MV-4-11 (cell line): ENCODE results near the gene WNT3A.
"Not testable (repeated sequence)": the region's sequence is repeated elsewhere in the genome, so short reads cannot be mapped to it uniquely, and the experiment has no call there.

Source experiments
- DNase-seq: peaks from one replicate; lab custom pipeline; 2025; lab: John Stamatoyannopoulos, UW

WNT3A gene

GRCh38 chr1:228011721-228012311 lies 5.0 kb downstream of the WNT3A start:
- no peak for DNase-seq

GRCh38 chr1:228012555-228012954 lies 5.8 kb downstream of the WNT3A start:
- DNase-seq: no peak

GRCh38 chr1:228013131-228013934 lies 6.5 kb downstream of the WNT3A start:
- no peak for DNase-seq

GRCh38 chr1:228013935-228014930 lies 7.4 kb downstream of the WNT3A start:
- no peak for DNase-seq

GRCh38 chr1:228015276-228016180 lies 8.7 kb downstream of the WNT3A start:
- DNase-seq: no peak

GRCh38 chr1:228016181-228016510 lies 9.3 kb downstream of the WNT3A start:
- no peak for DNase-seq

GRCh38 chr1:228016653-228017355 lies 10.0 kb downstream of the WNT3A start:
- DNase-seq: no peak

GRCh38 chr1:228017356-228018124 lies 10.7 kb downstream of the WNT3A start:
- DNase-seq: no peak

GRCh38 chr1:228018125-228018398 lies 11.3 kb downstream of the WNT3A start:
- no peak for DNase-seq

- DNase-seq: no peak
Observed at GRCh38 chr1:228018961-228019721, 12.3 kb downstream of the WNT3A start.

GRCh38 chr1:228019722-228020083 lies 12.9 kb downstream of the WNT3A start:
- DNase-seq: not testable (repeated sequence)

- no peak for DNase-seq
Observed at GRCh38 chr1:228020686-228021354, 14.0 kb downstream of the WNT3A start.

GRCh38 chr1:228021355-228022030 lies 14.7 kb downstream of the WNT3A start:
- DNase-seq: no peak

- DNase-seq: no peak
Observed at GRCh38 chr1:228022571-228023293, 15.9 kb downstream of the WNT3A start.

GRCh38 chr1:228023294-228023639 lies 16.5 kb downstream of the WNT3A start:
- DNase-seq: no peak

- DNase-seq: no peak
Observed at GRCh38 chr1:228029281-228029680, 22.5 kb downstream of the WNT3A start.

- no peak for DNase-seq
Observed at GRCh38 chr1:228030451-228031201, 23.8 kb downstream of the WNT3A start.
